ENCODE results near the gene BFSP1. TPM values are rescaled to one million over a fixed set of nuclear protein-coding genes. Genes with fewer than 3 reads are reported as not detected.
A peak's percentile ranks its signal among the peaks of the same experiment; 100 is the strongest.

Gene BFSP1
- total and polyA plus RNA-seq, 9 donors, result 0.92 to 4.9 (median 1.5) TPM

GRCh38 chr20:17533396-17533795 is 2.2 kb upstream of the BFSP1 start:
- H3K9me3 ChIP-seq, result no peaks in the 10 kb centered on the region
- H3K27me3 ChIP-seq, result no peaks in the 10 kb centered on the region
- 47 to 63% (median 63%) methylated on average over 1 of the region's 1 CpG for WGBS, 3 donors
- no peak overlapping the region for H3K27ac ChIP-seq
- no peak for DNase-seq
- H3K36me3 ChIP-seq, result no peaks in the 10 kb centered on the region
- intact Hi-C loops (cut with DNase I), result loop anchor here in 2 of 4 donors (10.0 kb wide), 2 partner anchors 361 to 461 kb away; no protein-coding TSS in a partner anchor
- H3K4me3 ChIP-seq, result no peak overlapping the region
- peaks cover 3% of the 10 kb centered on the region for H3K4me1 ChIP-seq (ENCODE audit: insufficient read depth)
- TF ChIP-seq CTCF (IDR thresholded peaks at IDR 0.05), result no peak
- no peak for TF ChIP-seq POLR2A (IDR thresholded peaks at IDR 0.05)
- no peak for TF ChIP-seq EP300 (IDR thresholded peaks at IDR 0.05)

GRCh38 chr20:17531665-17532025 is 466 bp upstream of the BFSP1 start:
- H3K27ac ChIP-seq, result peak overlapping the region in 1 of 2 donors; percentile 67
- TF ChIP-seq EP300 (IDR thresholded peaks at IDR 0.05), result no peak
- TF ChIP-seq CTCF (IDR thresholded peaks at IDR 0.05), result no peak
- TF ChIP-seq POLR2A (IDR thresholded peaks at IDR 0.05), result no peak
- DNase-seq, result no peak
- intact Hi-C loops (cut with DNase I), result loop anchor here in 2 of 4 donors (10.0 kb wide), 2 partner anchors 363 to 463 kb away; no protein-coding TSS in a partner anchor
- H3K36me3 ChIP-seq, result no peaks in the 10 kb centered on the region
- 68 to 81% (median 71%) methylated on average over 5 of the region's 5 CpGs for WGBS, 3 donors
- H3K9me3 ChIP-seq, result no peaks in the 10 kb centered on the region
- no peaks in the 10 kb centered on the region for H3K27me3 ChIP-seq
- peaks cover 3% of the 10 kb centered on the region for H3K4me1 ChIP-seq (ENCODE audit: insufficient read depth)
- H3K4me3 ChIP-seq, result peak overlapping the region; percentile 55

GRCh38 chr20:17530153-17530552 is 1.0 kb downstream of the BFSP1 start:
- H3K9me3 ChIP-seq, result no peaks in the 10 kb centered on the region
- DNase-seq, result no peak
- H3K36me3 ChIP-seq, result no peaks in the 10 kb centered on the region
- H3K4me1 ChIP-seq (ENCODE audit: insufficient read depth), result peaks cover 3% of the 10 kb centered on the region
- 86 to 88% (median 86%) methylated on average over 7 of the region's 7 CpGs for WGBS, 3 donors
- no peak overlapping the region for H3K27ac ChIP-seq
- TF ChIP-seq POLR2A (IDR thresholded peaks at IDR 0.05), result no peak
- no peak for TF ChIP-seq EP300 (IDR thresholded peaks at IDR 0.05)
- no peak for TF ChIP-seq CTCF (IDR thresholded peaks at IDR 0.05)
- intact Hi-C loops (cut with DNase I), result loop anchor here in 2 of 4 donors (10.0 kb wide), 2 partner anchors 365 to 465 kb away; no protein-coding TSS in a partner anchor
- no peaks in the 10 kb centered on the region for H3K27me3 ChIP-seq
- no peak overlapping the region for H3K4me3 ChIP-seq

GRCh38 chr20:17529586-17529985 is 1.6 kb downstream of the BFSP1 start:
- peaks cover 3% of the 10 kb centered on the region for H3K4me1 ChIP-seq (ENCODE audit: insufficient read depth)
- H3K36me3 ChIP-seq, result no peaks in the 10 kb centered on the region
- DNase-seq, result no peak
- TF ChIP-seq CTCF (IDR thresholded peaks at IDR 0.05) (no peak), EP300 (IDR thresholded peaks at IDR 0.05) (no peak), POLR2A (IDR thresholded peaks at IDR 0.05) (no peak)
- intact Hi-C loops (cut with DNase I), result no loop called here
- no peaks in the 10 kb centered on the region for H3K27me3 ChIP-seq
- H3K9me3 ChIP-seq, result no peaks in the 10 kb centered on the region
- no peak overlapping the region for H3K4me3 ChIP-seq
- H3K27ac ChIP-seq, result no peak overlapping the region
